Measurements from ENCODE around the gene HIPK4.

HIPK4 gene

DNA sequence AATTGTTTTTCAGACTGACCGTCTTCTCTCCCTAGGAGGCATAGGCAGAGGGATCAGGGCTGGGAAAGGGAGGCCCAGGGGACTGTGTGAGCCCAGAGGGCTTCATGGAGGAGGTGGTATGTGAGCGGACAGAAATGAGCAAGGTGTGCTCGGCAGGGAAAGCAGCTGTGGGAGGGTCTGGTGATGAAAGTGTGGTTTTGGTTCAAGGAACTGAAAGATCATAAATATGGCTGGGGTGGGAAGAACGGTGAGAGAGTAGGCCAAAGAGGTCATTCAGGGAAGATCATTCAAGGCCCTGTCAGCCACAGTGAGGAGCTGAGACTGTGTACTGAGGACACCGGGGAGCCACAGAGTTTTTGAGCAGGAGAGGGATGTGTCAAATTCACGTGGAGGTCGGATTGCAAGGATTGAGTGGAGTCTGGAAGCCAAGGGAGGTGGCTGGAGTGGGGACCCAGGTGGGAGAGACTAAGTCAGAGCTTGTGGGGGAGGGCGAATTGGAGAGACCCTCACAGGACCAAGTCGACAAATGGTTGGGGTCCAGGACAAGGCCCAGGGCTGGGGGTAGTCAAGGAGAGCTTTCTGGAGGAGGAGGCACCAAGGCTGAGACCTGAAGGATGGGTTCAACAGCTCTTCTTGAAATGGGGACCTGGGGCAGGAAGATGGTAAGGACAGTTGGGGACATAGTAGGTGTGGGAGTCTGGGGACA lies 33.9 kb downstream of the HIPK4 start:
- H3K4me3 ChIP-seq (ENCODE audit: low read depth, low read length) = peak overlapping the region; percentile 33
- TF ChIP-seq, protein P1, sequence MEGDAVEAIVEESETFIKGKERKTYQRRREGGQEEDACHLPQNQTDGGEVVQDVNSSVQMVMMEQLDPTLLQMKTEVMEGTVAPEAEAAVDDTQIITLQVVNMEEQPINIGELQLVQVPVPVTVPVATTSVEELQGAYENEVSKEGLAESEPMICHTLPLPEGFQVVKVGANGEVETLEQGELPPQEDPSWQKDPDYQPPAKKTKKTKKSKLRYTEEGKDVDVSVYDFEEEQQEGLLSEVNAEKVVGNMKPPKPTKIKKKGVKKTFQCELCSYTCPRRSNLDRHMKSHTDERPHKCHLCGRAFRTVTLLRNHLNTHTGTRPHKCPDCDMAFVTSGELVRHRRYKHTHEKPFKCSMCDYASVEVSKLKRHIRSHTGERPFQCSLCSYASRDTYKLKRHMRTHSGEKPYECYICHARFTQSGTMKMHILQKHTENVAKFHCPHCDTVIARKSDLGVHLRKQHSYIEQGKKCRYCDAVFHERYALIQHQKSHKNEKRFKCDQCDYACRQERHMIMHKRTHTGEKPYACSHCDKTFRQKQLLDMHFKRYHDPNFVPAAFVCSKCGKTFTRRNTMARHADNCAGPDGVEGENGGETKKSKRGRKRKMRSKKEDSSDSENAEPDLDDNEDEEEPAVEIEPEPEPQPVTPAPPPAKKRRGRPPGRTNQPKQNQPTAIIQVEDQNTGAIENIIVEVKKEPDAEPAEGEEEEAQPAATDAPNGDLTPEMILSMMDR (IDR thresholded peaks at IDR 0.05; ENCODE audit: borderline replicate concordance, insufficient read depth, low read depth, low read length) = no peak

DNA sequence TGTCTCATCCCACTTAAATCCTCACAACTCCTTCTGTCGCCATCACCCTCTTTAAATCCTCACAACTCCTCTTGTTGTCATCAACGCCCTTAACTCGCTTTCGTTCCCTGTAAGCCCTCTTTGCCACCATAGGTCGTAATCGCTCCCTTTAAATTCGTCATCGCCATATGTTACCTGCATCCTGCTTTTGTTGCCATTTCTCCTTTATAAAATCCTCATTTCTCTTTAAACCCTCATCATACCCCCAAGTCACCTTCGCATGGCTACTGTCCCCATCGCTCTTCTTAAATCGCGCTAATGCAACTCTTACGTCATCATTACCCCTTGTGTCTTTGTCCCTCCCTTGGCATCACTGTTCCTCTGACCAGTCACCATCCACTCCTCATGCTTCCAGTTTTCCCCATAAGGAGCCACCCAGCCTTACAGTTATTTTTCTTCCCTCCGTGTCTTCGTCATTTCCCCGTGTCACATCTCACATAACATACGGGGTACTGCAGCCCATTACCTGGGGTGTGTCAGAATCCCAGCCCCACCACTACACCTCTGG lies 40.9 kb downstream of the HIPK4 start:
- TF ChIP-seq, protein P1 (IDR thresholded peaks at IDR 0.05; ENCODE audit: borderline replicate concordance, insufficient read depth, low read depth, low read length) = no peak
- H3K4me3 ChIP-seq (ENCODE audit: low read depth, low read length) = peak overlapping the region; percentile 82

DNA sequence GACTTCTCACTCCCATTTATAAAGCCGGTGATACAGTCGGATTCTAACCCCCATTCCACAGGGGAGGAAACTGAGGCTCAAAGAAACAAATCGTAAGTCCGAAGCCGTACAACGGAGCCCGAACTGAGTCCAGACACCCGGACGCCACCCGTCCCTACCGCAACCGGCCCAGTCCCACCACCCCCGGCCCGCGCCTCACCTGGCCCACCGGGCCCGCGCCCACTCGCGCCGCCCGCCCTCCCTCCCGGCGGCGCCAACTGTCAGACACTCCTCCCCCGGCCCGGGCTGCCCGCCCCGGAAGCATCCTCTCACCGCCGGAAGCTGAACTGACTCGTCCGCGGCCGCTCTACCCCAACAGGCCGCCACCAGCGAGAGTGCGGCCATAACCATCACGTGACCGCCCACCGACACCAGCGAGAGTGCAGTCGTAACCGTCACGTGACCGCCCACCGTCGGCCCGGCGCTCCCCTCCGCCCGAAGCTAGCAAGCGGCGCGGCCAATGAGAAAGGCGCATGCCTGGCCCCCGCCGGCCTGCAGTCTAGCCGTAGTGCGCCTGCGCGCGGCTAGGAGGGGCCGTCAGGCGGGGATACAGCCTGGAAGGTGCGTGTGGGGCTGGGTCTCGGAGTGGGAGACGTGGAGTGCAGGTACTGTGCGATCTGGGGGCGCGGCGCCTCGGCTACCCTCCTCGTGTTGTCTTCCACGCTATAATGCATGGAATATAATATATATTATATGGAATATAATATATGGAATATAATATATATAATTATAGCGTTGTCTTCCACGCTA lies 41.7 kb downstream of the HIPK4 start, which contains the start of the genes C19orf47 and PLD3:
Gene C19orf47, minus strand, starts transcription at position 273 of the 789 bp plus-strand sequence. CDS start 6,540 bp downstream, outside the sequence.
Gene PLD3, plus strand, starts transcription at position 571 of the 789 bp plus-strand sequence. CDS start 17,789 bp downstream, outside the sequence.
- TF ChIP-seq, protein P1 (IDR thresholded peaks at IDR 0.05; ENCODE audit: borderline replicate concordance, insufficient read depth, low read depth, low read length) = no peak
- peak within 1 kb of the TSS; percentile 82 for H3K4me3 ChIP-seq (ENCODE audit: low read depth, low read length)

DNA sequence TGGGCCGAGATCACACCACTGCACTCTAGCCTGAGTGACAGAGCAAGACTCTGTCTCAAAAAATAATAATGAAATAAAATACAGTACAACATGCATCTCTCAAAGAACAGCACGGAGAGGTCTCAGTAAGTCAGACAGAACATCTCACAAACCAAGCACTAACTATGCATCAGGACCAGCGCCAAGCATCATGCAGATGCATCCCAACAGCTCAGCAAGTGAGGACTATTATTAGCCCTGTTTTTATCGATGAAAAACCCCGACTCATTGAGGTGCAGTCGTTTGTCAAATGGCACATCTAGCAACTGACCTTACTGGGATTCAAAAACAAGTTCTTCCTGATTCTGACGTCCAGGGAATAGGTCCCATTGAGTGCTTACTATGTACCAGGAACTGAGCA lies 45.6 kb downstream of the HIPK4 start:
- no peak overlapping the region for H3K4me3 ChIP-seq (ENCODE audit: low read depth, low read length)
- TF ChIP-seq, protein P1 (IDR thresholded peaks at IDR 0.05; ENCODE audit: borderline replicate concordance, insufficient read depth, low read depth, low read length) = no peak

DNA sequence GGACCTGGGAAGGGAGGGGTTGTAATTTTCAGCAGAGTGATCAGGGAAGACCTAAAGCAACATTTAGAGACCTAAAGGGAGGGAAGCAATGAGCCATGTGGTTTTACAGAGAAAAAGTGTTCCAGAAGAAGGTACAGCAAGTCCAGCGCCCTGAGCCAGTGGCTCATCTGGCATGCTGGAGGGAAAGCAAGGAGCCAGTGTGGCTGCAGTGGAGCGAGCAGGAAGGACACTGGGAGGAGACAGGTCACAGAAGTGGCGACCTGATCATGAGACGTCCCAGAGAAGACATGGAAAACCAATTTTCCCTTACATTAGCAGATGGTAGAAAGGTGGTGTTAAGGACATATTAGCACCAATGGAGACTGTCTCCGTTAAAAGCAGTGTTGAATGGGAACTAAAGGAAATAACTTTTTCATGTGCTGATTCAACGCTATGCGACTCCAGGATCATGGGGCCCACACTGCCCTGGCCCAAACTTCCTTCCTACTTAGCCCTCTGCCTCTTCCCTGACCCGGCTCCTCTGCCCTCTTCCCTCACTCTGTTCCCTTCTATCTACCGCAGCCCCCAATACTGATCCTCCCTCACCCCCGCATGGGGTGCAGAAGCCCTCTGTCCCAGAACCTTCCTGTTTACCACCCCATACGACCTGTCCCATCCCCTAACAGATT lies 47.2 kb downstream of the HIPK4 start:
- TF ChIP-seq, protein P1 (IDR thresholded peaks at IDR 0.05; ENCODE audit: borderline replicate concordance, insufficient read depth, low read depth, low read length) = no peak
- H3K4me3 ChIP-seq (ENCODE audit: low read depth, low read length) = no peak overlapping the region

DNA sequence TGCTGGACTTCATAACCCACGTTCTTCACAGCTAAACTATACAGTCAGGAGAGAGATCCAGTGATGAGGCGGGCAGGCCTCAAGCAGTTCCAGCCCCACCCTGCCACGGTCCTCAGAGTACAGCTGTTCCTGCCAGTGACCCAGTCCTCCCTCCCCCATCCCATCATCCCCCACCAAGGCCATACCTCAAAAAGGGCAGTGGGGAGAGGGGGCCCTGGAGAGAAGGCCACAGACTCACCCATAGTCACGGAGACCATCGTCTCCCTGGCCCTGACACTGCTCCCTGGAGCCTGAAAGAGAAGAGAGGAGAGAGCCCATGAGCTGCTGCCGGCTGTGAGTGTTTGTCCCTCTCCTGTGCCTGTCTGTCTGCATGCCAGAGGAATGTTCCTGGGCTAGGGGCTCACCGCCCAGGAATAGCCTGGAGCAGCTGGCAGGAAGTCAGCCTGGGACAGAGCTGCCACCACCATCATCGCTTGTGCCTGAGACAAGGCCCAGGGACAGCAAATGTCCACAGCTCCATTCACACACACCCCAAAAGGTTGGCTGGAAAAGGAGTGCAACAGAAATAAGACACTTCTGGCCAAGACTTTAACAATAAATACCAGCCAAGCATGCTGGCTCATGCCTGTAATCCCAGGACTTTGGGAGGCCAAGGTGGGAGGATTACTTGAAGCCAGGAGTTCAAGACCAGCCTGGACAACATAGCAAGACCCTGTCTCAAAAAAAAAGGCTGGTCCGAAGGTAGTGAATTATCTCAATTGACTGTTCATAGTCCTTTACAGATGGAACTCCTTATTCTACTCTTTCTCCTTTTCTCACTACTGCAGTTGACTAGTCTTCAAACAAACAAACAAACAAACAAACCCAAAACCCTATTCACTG lies 48.1 kb downstream of the HIPK4 start:
- H3K4me3 ChIP-seq (ENCODE audit: low read depth, low read length) = no peak overlapping the region
- TF ChIP-seq, protein P1 (IDR thresholded peaks at IDR 0.05; ENCODE audit: borderline replicate concordance, insufficient read depth, low read depth, low read length) = no peak

All from GM12875 (cell line).